ENCODE results near the gene GAS2L2. TPM values are rescaled to one million over a fixed set of nuclear protein-coding genes. Genes with fewer than 3 reads are reported as not detected.

GAS2L2 gene
- total and polyA plus RNA-seq, 2 experiments from 2014 or later: 0.06 TPM; not detected in 1

GRCh38 chr17:35764123-35764991 is 11.3 kb upstream of the GAS2L2 start:
- no peaks in the 10 kb centered on the region for H3K36me3 Mint-ChIP-seq (ENCODE audit: low read depth)
- H3K27me3 ChIP-seq (ENCODE audit: insufficient read depth): no peaks in the 10 kb centered on the region
- peak overlapping the region; percentile 82 for H3K4me3 Mint-ChIP-seq
- no peaks in the 10 kb centered on the region for H4K20me1 ChIP-seq (replicated peaks; ENCODE audit: insufficient read depth)
- H3K27ac ChIP-seq (ENCODE audit: low read depth): no peak overlapping the region
- no peaks in the 10 kb centered on the region; the same call in 1 of the 3 replicates for H3K9me3 Mint-ChIP-seq
- H3K4me2 ChIP-seq: peak overlapping the region; percentile 83
- ATAC-seq (peak; percentile 87), DNase-seq (ENCODE audit: low spot score) (peak; percentile 96)
- TF ChIP-seq, protein P1, sequence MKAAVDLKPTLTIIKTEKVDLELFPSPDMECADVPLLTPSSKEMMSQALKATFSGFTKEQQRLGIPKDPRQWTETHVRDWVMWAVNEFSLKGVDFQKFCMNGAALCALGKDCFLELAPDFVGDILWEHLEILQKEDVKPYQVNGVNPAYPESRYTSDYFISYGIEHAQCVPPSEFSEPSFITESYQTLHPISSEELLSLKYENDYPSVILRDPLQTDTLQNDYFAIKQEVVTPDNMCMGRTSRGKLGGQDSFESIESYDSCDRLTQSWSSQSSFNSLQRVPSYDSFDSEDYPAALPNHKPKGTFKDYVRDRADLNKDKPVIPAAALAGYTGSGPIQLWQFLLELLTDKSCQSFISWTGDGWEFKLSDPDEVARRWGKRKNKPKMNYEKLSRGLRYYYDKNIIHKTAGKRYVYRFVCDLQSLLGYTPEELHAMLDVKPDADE (IDR thresholded peaks at IDR 0.05): peak; percentile 22; the same call in 1 of the 2 replicates
- TF ChIP-seq EZH2phosphoT487 (IDR thresholded peaks at IDR 0.05; ENCODE audit: unreplicated experiment) (no peak), JUNB (IDR thresholded peaks at IDR 0.05; ENCODE audit: unreplicated experiment) (no peak), POLR2AphosphoS5 (IDR thresholded peaks at IDR 0.05; ENCODE audit: low read depth) (peak; percentile 53; the same call in 1 of the 2 replicates), CREB1 (CRISPR knock-in tag; IDR thresholded peaks at IDR 0.05; ENCODE audit: low read depth) (peak; percentile 27; the same call in 1 of the 2 replicates), CTCF (conservative IDR thresholded peaks at IDR 0.05; ENCODE audit: low read depth in 2 of 2) (peak; percentile 62 to 93), ZNF114 (CRISPR knock-in tag; IDR thresholded peaks at IDR 0.05) (no peak)
- H3K4me1 Mint-ChIP-seq: peaks cover 17% of the 10 kb centered on the region
- H3K4me3 ChIP-seq: peak overlapping the region; percentile 65
- H3K36me3 ChIP-seq (ENCODE audit: insufficient read depth): no peaks in the 10 kb centered on the region
- peaks cover 6% of the 10 kb centered on the region; the same call in 1 of the 2 replicates for H3K4me1 ChIP-seq (ENCODE audit: insufficient read depth)
- H3K27ac Mint-ChIP-seq: no peak overlapping the region
- H3K79me2 ChIP-seq (replicated peaks; ENCODE audit: insufficient read depth): no peaks in the 10 kb centered on the region
- no peaks in the 10 kb centered on the region for H3K9me2 ChIP-seq (ENCODE audit: insufficient read depth)
- peaks cover 4% of the 10 kb centered on the region; the same call in 1 of the 2 replicates for H3F3A ChIP-seq (replicated peaks; ENCODE audit: low read depth)
- H2AFZ ChIP-seq: peak overlapping the region; percentile 94
- peaks cover 5% of the 10 kb centered on the region for H3K27me3 Mint-ChIP-seq (ENCODE audit: insufficient read depth, low read depth, poor library complexity)

GRCh38 chr17:35763767-35764122 is 10.7 kb upstream of the GAS2L2 start:
- Histone ChIP-seq H3K27ac (ENCODE audit: low read depth) (no peak overlapping the region), H3K4me1 (ENCODE audit: insufficient read depth) (peaks cover 6% of the 10 kb centered on the region; the same call in 1 of the 2 replicates), H3F3A (replicated peaks; ENCODE audit: low read depth) (peaks cover 4% of the 10 kb centered on the region; the same call in 1 of the 2 replicates), H3K9me2 (ENCODE audit: insufficient read depth) (no peaks in the 10 kb centered on the region), H3K4me2 (peak overlapping the region; percentile 83; the same call in 1 of the 2 replicates), H3K4me3 (peak overlapping the region; percentile 65; the same call in 1 of the 2 replicates), H3K79me2 (replicated peaks; ENCODE audit: insufficient read depth) (no peaks in the 10 kb centered on the region), H3K36me3 (ENCODE audit: insufficient read depth) (no peaks in the 10 kb centered on the region), H2AFZ (no peak overlapping the region), H3K27me3 (ENCODE audit: insufficient read depth) (no peaks in the 10 kb centered on the region), H4K20me1 (replicated peaks; ENCODE audit: insufficient read depth) (no peaks in the 10 kb centered on the region)
- no peak for TF ChIP-seq CTCF (conservative IDR thresholded peaks at IDR 0.05; ENCODE audit: low read depth in 2 of 2)
- TF ChIP-seq, protein P1 (IDR thresholded peaks at IDR 0.05): no peak
- no peak for TF ChIP-seq REST (IDR thresholded peaks at IDR 0.05; ENCODE audit: unreplicated experiment)
- no peak for TF ChIP-seq NANOG (IDR thresholded peaks at IDR 0.05; ENCODE audit: borderline replicate concordance)
- peaks cover 5% of the 10 kb centered on the region for H3K27me3 Mint-ChIP-seq (ENCODE audit: insufficient read depth, low read depth, poor library complexity)
- H3K4me3 Mint-ChIP-seq: peak overlapping the region; percentile 82
- peaks cover 17% of the 10 kb centered on the region for H3K4me1 Mint-ChIP-seq
- no peak for ATAC-seq
- no peaks in the 10 kb centered on the region for H3K36me3 Mint-ChIP-seq (ENCODE audit: low read depth)
- no peaks in the 10 kb centered on the region; the same call in 1 of the 3 replicates for H3K9me3 Mint-ChIP-seq
- H3K27ac Mint-ChIP-seq: no peak overlapping the region
- DNase-seq (ENCODE audit: low spot score): no peak

Measured in GM23338 (cell line).